ENCODE data around the gene MRRF.

The MRRF gene

DNA sequence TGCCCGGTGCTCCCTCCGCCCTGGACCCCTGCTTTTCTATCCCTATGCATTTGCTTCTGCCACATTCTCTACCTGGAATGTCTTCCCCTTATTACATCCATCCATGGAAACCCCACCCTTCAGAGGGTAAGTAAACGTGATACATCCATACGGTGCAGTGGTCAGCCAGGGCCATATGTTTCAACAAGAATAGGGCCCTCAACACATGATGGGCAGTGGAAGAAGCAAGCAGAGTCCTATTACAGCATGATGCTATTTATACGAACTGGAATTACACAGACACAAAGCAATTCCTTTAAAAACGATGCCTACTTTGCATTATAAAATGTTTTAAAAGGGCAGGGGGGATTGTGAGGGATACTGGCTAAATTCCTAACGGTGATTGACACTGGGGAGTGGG lies 68.0 kb downstream of the MRRF start:
- no peak for DNase-seq (ENCODE audit: low read depth)

DNA sequence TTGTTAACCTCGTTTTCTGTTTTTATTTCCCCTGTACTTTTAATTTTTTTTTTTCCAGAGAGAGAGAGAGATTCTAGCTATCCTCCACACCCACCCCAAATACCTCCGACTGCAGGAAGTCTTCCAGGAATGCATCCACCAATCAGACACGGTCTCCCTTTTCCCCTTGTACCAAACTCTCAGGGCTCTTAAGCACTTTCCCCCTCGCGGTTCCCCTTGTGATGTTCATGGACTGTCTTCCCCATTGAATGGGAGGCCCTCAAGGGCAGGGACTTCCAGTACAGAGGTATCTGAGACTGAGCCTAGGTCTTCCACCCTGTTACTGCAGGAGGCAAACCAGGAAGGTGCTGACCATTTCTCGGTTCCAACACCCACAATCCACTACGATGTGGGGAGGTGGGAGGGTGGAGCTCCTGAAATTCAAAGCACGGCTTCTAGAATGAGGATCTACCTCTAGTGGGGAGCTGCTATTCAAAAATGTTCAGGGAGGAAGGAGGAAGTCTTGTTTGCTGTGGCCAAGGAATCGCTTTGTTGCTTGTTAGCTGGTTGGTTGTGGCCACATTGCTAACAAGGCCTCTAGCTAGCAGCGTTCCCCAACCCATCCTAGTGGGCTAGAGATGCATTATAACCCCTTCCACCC lies 68.6 kb downstream of the MRRF start:
- DNase-seq (ENCODE audit: low read depth): no peak

DNA sequence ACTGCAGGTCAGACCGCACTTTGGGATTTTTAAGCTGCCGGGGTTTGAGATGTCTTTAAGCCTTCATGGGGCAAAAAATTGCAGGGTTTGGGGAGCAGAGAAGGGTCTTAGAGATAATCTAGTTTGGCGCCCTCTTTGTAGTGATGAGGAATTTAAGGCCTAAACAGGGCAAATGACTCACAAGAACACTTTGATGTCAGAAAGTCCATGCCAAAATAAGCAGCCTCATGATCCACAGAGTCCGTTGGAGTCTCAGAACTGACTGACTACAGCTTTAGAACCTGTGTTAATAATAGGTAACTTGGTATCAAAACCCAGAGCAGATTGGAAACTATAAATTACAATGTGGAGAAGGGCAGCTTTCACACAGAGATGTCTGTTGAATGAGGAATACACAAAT lies 70.2 kb downstream of the MRRF start:
- DNase-seq (ENCODE audit: low read depth): no peak

DNA sequence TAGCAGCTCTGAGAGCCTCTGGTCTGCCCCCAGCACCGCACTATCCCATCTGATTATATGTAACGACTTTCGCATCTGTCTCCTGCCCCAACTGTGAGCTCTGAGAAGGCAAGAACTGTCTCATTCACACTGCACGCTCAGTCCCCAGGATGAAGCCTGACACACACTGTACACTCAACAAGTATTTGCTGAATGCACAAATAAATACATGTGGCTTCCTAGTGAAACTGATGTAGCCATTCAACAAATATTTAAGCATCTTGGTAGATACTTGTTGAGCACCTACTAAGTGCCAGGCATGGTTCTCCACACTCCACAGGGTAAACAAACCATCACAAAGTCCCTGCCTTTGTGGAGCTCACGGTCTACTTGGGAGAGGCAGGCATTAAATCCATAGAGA lies 71.5 kb downstream of the MRRF start:
- no peak for DNase-seq (ENCODE audit: low read depth)

DNA sequence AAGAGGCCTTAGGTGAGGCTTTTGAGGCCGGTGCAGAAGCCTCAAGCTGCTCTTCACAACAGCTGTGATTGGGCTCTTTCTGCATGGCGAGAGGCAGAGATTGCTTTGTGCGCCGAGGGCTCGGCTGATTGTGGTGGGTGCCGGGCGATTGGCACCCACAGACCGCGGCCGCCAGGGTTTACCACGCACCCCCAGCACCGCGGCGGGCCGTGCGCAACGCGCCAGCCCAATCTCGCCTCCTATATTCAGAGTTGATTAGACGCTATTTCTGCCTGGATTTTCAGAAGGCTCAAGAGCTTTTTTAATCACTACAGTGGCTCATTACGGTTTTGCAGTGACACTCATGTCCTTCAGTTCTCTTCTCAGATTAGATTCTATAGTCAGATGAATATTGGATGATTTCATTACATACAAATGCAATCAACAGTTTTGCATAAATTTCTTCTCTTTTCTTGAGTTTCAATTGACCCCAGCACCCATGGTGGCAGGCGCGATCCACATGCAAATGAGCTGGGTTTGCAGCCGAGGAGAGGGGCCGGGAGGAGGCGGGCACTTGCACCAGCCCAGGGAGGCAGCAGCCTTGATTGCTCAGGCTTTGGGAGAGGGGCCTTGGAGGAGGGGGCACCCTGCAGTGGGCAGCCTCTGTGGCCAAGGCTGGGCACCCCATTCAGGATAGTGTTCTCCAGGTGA lies 72.3 kb downstream of the MRRF start:
- no peak for DNase-seq (ENCODE audit: low read depth)

DNA sequence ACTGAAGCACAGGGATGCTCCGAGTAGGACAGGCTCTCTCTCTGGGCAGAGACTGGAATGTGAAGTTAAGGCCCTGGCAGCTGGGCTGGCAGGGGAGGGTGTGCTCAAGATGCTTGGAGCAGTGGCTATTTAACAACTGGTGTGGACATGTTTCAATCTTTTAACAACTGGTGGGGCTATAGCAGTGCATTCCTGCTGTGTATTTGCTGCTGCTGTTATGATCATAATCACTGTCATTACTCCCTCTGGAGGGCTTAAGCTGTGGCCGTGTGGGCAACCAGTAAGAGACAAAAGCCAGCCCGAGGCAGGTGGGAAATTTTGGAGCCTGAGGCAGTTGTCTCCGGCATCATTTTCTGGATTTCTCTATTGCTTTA lies 72.9 kb downstream of the MRRF start:
- no peak for DNase-seq (ENCODE audit: low read depth)

DNA sequence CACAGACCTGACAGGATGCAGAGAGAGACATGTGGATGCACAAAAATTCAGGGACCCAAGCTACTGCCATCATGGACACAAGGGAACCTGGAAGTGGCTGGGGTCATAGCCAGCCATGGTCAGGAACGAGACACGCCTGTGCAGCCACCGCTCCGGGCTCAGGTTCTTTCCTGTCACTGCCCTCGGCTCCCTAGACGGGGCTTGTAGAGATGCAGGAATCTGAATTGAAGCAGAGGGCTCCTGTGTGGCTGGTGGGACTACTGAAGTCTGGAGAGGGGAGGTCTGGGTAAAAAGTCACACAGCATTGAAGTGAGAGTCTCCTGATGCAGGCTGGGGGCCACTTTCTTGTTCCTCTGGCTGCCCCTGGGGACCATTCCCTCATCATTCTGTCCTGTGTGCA lies 73.9 kb downstream of the MRRF start:
- no peak for DNase-seq (ENCODE audit: low read depth)

DNA sequence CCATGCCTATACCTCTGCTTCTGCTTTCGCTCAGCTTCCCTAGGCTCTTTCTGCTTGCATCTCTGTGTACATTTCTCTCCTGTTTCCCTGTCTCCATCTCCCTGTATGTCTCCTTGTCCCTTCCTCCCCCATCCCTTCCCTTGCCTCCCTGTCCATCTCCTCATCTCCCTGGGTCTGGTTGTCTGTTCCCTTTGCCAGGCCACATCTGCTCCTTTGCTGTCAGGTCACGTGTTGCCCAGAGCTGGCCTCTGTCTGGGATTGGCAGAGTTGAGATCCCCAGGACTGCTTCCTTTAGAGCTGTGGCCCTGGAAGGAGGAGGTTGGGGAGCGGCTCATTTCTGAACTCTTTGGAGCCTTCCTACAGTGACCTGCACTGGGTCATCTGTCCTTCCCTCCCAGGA lies 74.3 kb downstream of the MRRF start:
- no peak for DNase-seq (ENCODE audit: low read depth)

DNA sequence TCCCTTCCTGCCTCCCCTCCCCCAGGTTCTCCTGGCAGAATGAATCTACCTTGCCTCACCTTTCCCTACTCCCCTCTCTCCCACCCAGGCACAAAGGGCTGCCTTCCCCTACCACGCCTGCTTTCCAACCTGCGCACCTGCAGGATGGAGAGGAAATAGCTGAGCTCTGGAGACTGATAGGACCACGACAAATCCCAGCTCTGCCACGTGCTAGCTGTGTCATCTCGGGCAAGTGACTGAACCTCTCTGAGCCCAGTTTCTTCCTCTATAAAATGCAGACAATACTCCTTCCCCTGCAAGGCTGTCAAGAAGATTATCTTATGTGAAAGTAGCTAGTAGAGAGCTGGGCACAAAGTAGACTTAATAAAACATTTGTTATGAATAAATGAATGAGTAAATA lies 74.9 kb downstream of the MRRF start:
- DNase-seq (ENCODE audit: low read depth): no peak

DNA sequence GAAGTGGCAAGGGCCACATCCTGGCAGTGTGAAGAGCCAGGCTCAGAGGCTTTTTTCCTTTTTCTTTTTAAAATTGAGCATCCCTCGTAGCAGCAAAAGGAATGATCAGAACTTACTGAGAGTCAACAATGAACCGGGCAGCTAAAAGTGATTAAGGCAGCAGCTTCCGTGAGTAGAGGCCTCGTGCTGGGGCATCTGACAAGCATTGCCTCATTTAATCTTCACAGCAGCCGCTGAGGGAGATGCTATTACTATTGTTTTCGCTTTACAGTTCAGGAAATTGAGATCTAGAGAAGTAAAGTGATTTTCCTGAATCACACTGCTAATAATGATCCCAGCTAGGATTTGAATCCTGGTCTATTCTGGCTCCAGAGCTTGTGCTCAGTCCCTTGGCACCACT lies 75.5 kb downstream of the MRRF start:
- DNase-seq (ENCODE audit: low read depth): no peak

DNA sequence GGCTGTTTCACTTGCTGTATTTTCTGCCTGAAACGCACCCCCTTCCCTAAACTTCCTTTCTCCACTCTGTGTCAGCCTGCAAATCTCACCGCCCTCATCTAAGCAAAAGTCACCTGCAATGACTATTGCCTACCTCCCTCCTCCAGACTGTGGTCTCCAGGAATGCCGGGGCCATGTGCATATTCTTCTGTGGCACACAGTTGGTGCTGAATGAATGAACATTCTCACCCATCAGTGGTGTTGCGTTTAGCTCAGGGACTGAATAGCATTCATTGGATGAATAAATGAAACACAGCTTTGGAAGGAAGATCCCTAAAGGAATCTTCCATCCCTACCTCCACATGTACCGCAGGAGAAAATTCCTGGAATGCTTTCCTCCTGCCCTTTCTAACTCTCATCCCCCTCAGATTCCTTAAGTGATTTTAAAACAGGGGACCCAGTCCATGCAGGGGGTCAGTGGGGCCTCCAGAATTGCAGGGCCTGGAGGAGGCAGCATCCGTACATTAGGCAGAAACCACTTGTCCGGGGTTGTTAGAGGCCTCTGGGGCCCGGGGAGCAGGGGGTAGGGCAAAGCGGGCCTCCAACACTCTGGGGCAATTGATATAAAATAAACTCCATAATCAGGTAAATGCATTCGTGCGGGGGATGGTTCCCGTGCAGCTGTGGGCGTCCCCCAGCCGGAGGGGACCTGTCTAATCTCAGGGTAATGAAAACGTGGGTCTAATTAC lies 77.8 kb downstream of the MRRF start:
- no peak for DNase-seq (ENCODE audit: low read depth)

DNA sequence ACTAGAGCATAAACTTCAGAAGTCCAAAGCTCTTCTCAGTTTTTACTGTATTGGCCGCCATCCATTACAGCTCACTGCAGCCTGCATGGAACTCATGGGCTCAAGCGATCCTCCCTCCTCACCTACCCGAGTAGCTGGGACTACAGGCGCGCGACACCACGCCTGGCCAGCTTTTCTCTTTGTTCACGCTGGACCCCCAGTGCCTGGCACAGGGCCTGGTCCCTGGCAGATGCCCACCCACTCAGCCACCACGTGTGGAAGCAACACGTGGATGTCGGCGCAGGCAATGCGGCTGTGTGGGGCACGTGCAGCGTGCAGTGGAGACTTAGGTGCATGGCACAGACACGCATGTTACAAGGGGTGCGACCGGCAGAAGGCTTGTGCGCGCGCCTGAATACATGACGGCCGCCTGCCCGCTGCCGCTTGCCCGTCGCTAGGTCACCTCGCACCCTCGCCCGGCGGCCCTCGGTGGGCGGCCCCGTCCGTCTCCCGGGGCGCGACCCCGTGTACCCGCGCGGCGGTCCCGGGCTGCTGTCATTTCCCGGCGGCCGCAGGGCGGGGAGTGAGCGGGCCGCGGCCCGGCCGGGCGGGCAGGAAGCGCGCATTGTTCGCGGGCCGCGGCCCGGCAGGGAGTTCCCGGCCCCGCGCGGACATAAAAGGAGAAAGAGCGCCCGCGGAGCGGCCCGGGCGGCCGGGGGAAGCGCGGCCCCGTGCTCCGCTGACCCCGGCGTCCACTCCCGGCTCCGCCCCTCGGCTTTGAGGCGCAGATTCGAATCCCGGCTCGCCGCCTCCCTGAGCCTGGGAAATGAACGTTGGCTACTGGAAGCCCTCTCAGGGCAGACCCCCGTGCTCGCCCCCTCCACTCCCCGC lies 82.0 kb downstream of the MRRF start:
- no peak for DNase-seq (ENCODE audit: low read depth)

DNA sequence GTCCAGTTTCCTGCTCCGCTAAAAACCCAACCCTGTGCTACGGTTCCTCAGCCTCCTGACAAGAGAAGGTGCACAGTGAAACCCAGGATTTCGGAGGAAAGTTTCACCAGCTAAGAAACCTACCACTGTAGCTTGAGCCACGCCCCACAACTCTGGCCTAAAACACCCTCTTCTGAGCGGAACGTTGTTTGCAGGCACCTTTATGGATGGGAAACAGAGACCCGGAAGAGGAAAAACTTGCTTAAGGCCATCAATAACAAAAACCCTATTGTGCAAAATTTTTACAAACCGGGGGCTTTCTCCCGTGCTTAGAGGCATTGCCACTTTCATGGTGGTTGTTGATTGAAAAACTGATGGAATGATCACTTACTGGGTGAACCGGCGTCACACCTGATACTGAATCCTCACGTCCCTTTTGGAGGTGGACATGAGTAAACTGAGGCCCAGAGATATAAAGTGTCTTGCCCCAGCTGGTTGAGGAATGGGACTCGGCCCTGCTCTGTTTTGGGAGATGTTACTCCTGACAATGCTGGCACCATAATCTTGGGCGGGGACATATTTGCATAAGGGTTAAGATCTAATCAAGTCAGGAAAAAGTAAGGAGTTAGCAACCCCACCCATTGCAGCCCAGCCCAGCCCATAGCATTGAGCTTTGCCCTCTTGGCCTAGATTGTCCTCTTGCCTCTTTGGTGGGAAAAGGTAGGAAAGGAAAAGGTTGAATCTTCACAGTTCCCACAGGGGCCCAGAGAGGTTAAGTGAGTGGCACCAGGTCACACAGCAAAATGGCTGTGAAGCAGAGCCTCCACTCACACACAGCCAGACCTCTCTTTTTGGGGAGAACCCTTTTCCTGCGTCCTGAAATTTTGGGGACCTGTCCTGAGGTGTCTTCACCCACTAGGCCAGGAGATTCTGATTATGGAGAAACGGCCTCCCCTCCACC lies 82.9 kb downstream of the MRRF start:
- DNase-seq (ENCODE audit: low read depth): no peak

DNA sequence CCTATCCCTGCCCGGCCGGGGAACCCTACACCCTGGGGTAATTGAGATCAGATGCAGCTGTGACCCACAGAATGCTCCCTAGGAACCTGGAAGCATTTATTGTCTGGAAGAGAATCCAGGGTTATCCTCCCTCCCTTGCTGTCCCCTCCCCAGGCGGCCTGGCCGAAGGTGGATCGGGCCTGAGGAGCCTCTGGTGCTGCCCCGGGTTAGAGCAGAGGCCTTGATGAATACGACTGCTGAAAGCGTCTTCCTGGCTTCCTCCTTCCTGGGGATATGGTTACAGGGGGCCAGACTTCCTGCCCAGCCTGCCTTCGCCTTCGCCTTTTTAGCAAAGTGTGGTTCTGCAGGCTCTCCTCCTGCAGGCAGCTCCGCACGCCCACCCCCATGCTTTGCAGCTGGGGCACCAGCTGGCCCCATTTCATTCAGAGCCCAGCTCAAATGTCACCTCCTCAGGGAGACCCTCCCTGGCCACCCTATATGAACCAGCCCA lies 83.7 kb downstream of the MRRF start:
- DNase-seq (ENCODE audit: low read depth): no peak

DNA sequence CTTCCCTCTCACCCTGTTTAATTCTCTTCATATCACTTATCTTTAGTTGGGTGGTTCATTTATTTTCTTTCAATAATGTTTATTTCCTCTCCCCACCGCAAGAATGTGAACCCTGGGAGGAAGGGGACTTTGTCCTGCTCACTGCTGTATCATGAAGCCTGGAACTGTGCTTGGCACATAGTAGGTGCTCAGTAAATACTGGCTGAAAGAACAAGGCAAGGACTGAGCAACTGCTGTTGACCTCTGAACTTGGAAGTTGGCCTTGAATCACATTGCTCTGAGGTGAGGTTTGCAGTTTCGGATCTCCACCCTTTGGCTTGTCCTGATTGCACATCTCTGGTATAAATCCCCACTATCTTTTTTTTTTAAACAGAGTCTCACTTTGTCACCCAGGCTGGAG lies 84.1 kb downstream of the MRRF start:
- no peak for DNase-seq (ENCODE audit: low read depth)

DNA sequence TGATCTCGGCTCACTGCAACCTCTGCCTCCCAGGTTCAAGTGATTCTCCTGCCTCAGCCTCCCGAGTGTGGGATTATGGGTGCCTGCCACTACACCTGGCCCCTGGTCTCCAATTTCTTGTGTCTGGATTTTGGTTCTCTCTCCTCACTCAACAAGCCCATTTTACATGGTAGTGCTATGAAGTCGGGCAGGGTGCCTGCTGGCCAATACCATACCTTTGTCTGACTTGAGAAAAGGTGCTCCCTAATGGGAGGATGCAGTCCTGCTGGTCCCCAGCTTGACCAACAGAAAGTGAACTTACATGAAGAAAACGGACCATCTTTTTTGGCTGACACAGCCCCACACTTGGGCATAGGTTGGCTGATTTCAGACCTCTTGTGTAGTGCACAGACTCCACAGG lies 84.5 kb downstream of the MRRF start:
- no peak for DNase-seq (ENCODE audit: low read depth)

DNA sequence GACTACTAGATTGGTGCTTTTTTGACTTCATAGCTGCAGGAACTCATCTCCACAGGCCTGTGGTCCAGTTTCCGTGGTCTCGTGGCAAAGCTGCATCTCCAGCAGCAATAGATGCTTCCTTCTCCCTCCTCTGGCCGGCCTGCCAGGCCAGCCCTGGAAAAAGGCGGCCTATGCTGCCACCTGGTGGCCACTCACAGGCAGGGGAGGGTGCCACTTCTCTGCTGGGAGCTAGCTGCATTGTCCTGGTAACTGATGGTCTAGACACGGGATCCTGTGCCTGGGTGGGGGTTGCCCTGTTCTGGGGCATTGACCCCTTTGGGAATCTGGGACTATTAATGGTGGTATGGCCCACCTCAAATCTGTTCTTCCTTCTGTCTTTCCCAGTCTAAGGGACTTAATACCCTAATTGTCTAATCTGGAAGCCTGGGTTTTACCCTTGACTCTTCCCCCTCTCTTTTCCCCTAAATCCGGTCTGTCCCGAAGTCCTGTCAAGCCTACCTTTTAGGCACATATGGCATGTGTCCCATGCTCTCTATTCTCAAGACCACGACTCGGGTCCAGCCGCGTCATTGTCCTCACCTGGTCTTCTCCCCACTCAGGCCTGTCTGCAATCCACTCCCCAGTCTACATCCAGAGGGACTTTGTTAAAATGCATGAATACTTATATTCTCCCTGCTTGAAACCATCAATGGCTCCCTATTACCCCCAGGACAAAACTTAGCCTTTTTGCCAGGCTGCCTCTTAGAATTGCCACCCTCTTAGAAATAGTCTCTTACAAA lies 86.1 kb downstream of the MRRF start:
- peak; percentile 67 for DNase-seq (ENCODE audit: low read depth)

DNA sequence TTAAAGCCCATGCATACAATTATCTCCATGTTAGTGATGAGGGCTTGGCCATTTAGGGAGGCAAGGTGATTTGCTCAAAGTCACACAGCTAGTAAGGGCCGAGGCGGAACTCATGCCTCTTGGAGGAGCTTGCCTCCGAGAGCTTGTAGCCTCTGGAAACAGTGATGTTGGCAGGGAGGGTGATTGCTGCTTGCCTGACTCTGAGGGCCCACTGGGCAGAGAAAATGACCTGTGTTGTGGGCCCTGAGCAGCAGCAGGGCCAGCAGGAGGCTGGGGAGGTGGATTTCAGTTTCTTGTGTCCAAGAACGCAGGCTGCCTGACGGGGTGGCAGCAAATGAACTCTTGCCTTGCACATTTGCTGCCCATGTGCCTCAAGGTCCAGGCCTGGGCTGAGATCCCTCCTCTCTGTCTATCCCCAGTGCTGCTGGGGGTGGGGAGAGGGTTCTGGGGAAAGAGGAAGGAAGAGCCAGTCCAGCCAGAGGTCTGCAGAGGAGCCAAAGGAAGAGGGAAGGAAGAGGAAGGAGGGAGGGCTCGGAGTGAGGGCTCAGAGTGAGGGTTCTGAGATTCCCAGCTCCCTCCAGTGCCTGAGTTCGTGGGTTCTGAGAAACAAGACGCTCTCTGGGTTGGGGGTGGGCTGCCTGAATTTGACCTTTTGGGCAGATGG lies 90.0 kb downstream of the MRRF start:
- no peak for DNase-seq (ENCODE audit: low read depth)

DNA sequence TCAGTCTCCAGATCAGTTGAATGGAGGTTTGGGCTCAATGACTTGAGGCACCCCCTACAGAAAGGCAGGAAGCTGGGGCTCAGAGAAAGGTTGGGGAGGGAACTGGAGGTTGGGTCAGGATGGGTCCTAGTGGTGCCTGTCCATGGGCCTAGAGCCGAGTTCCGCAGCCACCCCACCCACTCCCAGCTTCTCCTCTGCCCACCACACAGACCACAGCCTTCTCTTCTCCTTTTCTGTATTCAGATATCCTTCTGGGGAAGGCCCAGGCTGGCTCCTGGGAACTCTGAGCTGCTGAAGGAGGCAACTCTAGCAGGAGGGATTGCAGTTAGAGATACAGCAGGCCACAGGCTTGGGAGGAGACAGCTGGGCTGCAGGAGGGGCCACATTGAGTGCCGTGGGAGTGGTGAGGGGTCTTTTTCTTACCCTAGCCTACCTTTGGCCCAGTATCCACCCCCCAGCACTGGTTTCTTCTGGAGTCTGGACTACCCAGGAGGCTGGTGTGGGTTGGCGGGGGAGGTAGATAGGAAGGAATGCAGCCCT lies 90.7 kb downstream of the MRRF start:
- no peak for DNase-seq (ENCODE audit: low read depth)

DNA sequence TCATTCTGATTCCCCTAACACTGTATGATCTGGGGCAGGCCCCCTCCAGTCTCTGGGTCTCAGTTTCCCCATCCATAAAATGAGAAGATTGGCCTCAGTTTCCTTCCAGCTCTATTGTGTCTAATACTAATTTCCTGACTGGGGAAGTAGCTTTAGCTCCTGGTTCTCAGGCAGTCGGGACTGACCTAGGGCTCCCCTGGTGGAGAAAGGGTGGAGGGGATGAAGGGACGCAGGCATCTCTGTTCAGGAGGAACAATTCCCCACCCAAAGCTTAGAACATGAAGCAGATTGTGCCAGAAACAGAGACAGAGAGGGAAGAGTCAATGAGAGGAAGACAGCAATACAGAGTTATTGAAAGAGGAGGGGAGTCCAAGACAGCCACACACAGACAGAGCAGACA lies 91.9 kb downstream of the MRRF start:
- DNase-seq (ENCODE audit: low read depth): no peak
